ENCODE measurements around the gene UBE2G2. TPM values are rescaled to one million over a fixed set of nuclear protein-coding genes. Genes with fewer than 3 reads are reported as not detected.
"Not testable (repeated sequence)": the region's sequence is repeated elsewhere in the genome, so short reads cannot be mapped to it uniquely, and the experiment has no call there.

UBE2G2 gene
- total and polyA plus RNA-seq, 2 donors (not counting 1 experiment from before 2014, with no cell fraction given), result 49.7 to 61.9 TPM

GRCh38 chr21:44834231-44834950, 32.8 kb upstream of the UBE2G2 start:
- no peak for TF ChIP-seq EZH2 (IDR thresholded peaks at IDR 0.05; ENCODE audit: low read length, missing control alignments)
- H3K79me2 ChIP-seq (ENCODE audit: control insufficient read depth, insufficient read depth, low read length), result no peaks in the 10 kb centered on the region
- no peaks in the 10 kb centered on the region for H3K4me1 ChIP-seq (ENCODE audit: control insufficient read depth, extremely low read depth, insufficient read depth, low read length)
- no peaks in the 10 kb centered on the region for H3K9me3 ChIP-seq (ENCODE audit: control insufficient read depth, insufficient read depth, low read depth, low read length)
- H3K4me3 ChIP-seq (replicated peaks in 1 of 4; ENCODE audit: control extremely low read depth in 1 of 4, insufficient read depth in 1 of 4, low read depth in 3 of 4, low read length in 4 of 4), result no peak overlapping the region
- H4K20me1 ChIP-seq (ENCODE audit: control insufficient read depth, extremely low read depth, insufficient read depth, low read length), result no peaks in the 10 kb centered on the region
- H3K36me3 ChIP-seq (ENCODE audit: control insufficient read depth, insufficient read depth, low read length), result no peaks in the 10 kb centered on the region
- H3K27me3 ChIP-seq (ENCODE audit: control insufficient read depth, insufficient read depth, low read length), result peaks cover 2% of the 10 kb centered on the region
- no peak overlapping the region for H2AFZ ChIP-seq (ENCODE audit: low read length)
- no peak for DNase-seq (ENCODE audit: low read depth in 2 of 2)
- H3K4me2 ChIP-seq (ENCODE audit: extremely low read depth, insufficient read depth, low read length), result no peak overlapping the region
- H3K27ac ChIP-seq (ENCODE audit: insufficient read depth, low read length), result no peak overlapping the region
- H3K9ac ChIP-seq (ENCODE audit: insufficient read depth, low read length), result no peak overlapping the region

GRCh38 chr21:44833663-44834062, 32.0 kb upstream of the UBE2G2 start:
- H3K9me3 ChIP-seq (ENCODE audit: control insufficient read depth, insufficient read depth, low read depth, low read length), result no peaks in the 10 kb centered on the region
- no peak overlapping the region for H3K4me3 ChIP-seq (replicated peaks in 1 of 4; ENCODE audit: control extremely low read depth in 1 of 4, insufficient read depth in 1 of 4, low read depth in 3 of 4, low read length in 4 of 4)
- H3K79me2 ChIP-seq (ENCODE audit: control insufficient read depth, insufficient read depth, low read length), result no peaks in the 10 kb centered on the region
- no peak overlapping the region for H3K4me2 ChIP-seq (ENCODE audit: extremely low read depth, insufficient read depth, low read length)
- no peak for DNase-seq (ENCODE audit: low read depth in 2 of 2)
- TF ChIP-seq EZH2 (IDR thresholded peaks at IDR 0.05; ENCODE audit: low read length, missing control alignments), result no peak
- no peak for TF ChIP-seq CTCF (conservative IDR thresholded peaks at IDR 0.05 in 1 of 2, IDR thresholded peaks at IDR 0.05 in 1 of 2; ENCODE audit: low read depth in 1 of 2, low read length in 2 of 2)
- no peaks in the 10 kb centered on the region for H3K36me3 ChIP-seq (ENCODE audit: control insufficient read depth, insufficient read depth, low read length)
- H3K9ac ChIP-seq (ENCODE audit: insufficient read depth, low read length), result no peak overlapping the region
- peaks cover 5% of the 10 kb centered on the region for H3K27me3 ChIP-seq (ENCODE audit: control insufficient read depth, insufficient read depth, low read length)
- no peaks in the 10 kb centered on the region for H3K4me1 ChIP-seq (ENCODE audit: control insufficient read depth, extremely low read depth, insufficient read depth, low read length)
- no peak overlapping the region for H3K27ac ChIP-seq (ENCODE audit: insufficient read depth, low read length)
- H4K20me1 ChIP-seq (ENCODE audit: control insufficient read depth, extremely low read depth, insufficient read depth, low read length), result no peaks in the 10 kb centered on the region
- no peak overlapping the region for H2AFZ ChIP-seq (ENCODE audit: low read length)

- not testable (repeated sequence) for H3K9me3 ChIP-seq (ENCODE audit: control insufficient read depth, insufficient read depth, low read depth, low read length); H3K36me3 ChIP-seq (ENCODE audit: control insufficient read depth, insufficient read depth, low read length); H4K20me1 ChIP-seq (ENCODE audit: control insufficient read depth, extremely low read depth, insufficient read depth, low read length); H3K9ac ChIP-seq (ENCODE audit: insufficient read depth, low read length); H2AFZ ChIP-seq (ENCODE audit: low read length); DNase-seq (ENCODE audit: low read depth in 2 of 2); H3K4me1 ChIP-seq (ENCODE audit: control insufficient read depth, extremely low read depth, insufficient read depth, low read length); H3K79me2 ChIP-seq (ENCODE audit: control insufficient read depth, insufficient read depth, low read length); H3K27ac ChIP-seq (ENCODE audit: insufficient read depth, low read length); H3K4me3 ChIP-seq (replicated peaks in 1 of 4; ENCODE audit: control extremely low read depth in 1 of 4, insufficient read depth in 1 of 4, low read depth in 3 of 4, low read length in 4 of 4); H3K4me2 ChIP-seq (ENCODE audit: extremely low read depth, insufficient read depth, low read length); H3K27me3 ChIP-seq (ENCODE audit: control insufficient read depth, insufficient read depth, low read length)
These were observed 31.1 kb upstream of the UBE2G2 start for GRCh38 chr21:44832516-44833255.

All from fibroblast of lung (primary cell).